ENCODE results near the gene ATXN1. TPM values are rescaled to one million over a fixed set of nuclear protein-coding genes. Genes with fewer than 3 reads are reported as not detected.
"Not testable (repeated sequence)": the region's sequence is repeated elsewhere in the genome, so short reads cannot be mapped to it uniquely, and the experiment has no call there.

ATXN1 gene
- total RNA-seq, 2 experiments from 2014 or later = 83.1 to 89.4 TPM

GRCh38 chr6:16273256-16273655 lies 488.0 kb downstream of the ATXN1 start:
- no peak for DNase-seq
- Mint-ChIP-seq H3K4me1 (peaks cover 7% of the 10 kb centered on the region), H3K36me3 (ENCODE audit: low read depth) (no peaks in the 10 kb centered on the region), H3K27me3 (no peaks in the 10 kb centered on the region), H3K9me3 (no peaks in the 10 kb centered on the region), H3K4me3 (no peak overlapping the region), H3K27ac (no peak overlapping the region)
- ChIA-PET CTCF (interaction anchor here (1.3 kb wide), 1 partner anchor 12 kb away, joined by 3 read pairs; no protein-coding TSS in a partner anchor), POLR2A (no interaction called here)

DNA sequence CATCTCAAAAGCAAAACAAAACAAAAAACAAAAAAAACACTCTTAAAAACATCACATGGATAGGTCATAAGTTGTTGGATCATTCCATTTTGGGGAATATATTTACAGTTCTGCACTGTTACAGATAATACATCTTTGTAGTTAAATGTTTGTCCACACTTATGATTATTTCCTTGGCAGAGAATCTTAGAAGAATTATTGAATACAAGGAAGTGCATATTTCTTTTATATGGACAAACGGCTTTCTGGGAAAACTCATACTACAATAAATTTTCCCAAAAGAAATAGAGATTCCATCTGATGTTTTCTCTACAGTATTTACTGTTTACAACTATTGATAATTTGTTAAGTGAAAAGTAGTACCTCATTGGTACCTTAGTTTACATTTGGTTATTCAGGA lies 489.1 kb downstream of the ATXN1 start:
- no peak overlapping the region for H3K4me3 Mint-ChIP-seq
- peaks cover 4% of the 10 kb centered on the region for H3K4me1 Mint-ChIP-seq
- H3K27me3 Mint-ChIP-seq = no peaks in the 10 kb centered on the region
- DNase-seq = no peak
- ChIA-PET CTCF (no interaction called here), POLR2A (no interaction called here)
- no peak overlapping the region for H3K27ac Mint-ChIP-seq
- no peaks in the 10 kb centered on the region for H3K9me3 Mint-ChIP-seq
- no peaks in the 10 kb centered on the region for H3K36me3 Mint-ChIP-seq (ENCODE audit: low read depth)

DNA sequence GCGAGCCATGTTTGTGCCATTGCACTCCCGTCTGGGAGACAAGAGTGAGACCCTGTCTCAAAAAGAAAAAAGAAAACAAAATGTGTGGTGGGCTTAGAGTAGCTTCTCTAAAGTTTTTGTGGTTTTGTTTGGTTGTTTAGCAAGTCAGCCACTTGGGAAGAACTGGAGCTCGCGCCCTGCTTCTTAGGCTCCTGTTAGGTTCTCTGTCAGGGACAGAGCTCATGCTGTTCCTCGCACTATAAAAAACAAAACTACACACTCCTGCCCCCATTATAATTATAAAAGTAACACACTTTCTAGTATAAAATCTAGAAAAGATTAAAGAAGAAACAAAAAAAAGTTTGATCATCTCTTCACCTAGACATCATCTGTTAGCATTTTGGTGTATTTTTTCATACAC lies 489.8 kb downstream of the ATXN1 start:
- no peaks in the 10 kb centered on the region for H3K9me3 Mint-ChIP-seq
- H3K36me3 Mint-ChIP-seq (ENCODE audit: low read depth) = no peaks in the 10 kb centered on the region
- no peak overlapping the region for H3K4me3 Mint-ChIP-seq
- POLR2A ChIA-PET = no interaction called here
- CTCF ChIA-PET = no interaction called here
- peaks cover 4% of the 10 kb centered on the region for H3K4me1 Mint-ChIP-seq
- DNase-seq = no peak
- no peak overlapping the region for H3K27ac Mint-ChIP-seq
- no peaks in the 10 kb centered on the region for H3K27me3 Mint-ChIP-seq

- ChIA-PET CTCF (no interaction called here), POLR2A (no interaction called here)
- no peak overlapping the region for H3K4me3 Mint-ChIP-seq
- no peak for DNase-seq
- no peak overlapping the region for H3K27ac Mint-ChIP-seq
- no peaks in the 10 kb centered on the region for H3K36me3 Mint-ChIP-seq (ENCODE audit: low read depth)
- peaks cover 4% of the 10 kb centered on the region for H3K4me1 Mint-ChIP-seq
- H3K27me3 Mint-ChIP-seq = no peaks in the 10 kb centered on the region
- no peaks in the 10 kb centered on the region for H3K9me3 Mint-ChIP-seq
Observed at GRCh38 chr6:16270178-16270794, 491.0 kb downstream of the ATXN1 start.

DNA sequence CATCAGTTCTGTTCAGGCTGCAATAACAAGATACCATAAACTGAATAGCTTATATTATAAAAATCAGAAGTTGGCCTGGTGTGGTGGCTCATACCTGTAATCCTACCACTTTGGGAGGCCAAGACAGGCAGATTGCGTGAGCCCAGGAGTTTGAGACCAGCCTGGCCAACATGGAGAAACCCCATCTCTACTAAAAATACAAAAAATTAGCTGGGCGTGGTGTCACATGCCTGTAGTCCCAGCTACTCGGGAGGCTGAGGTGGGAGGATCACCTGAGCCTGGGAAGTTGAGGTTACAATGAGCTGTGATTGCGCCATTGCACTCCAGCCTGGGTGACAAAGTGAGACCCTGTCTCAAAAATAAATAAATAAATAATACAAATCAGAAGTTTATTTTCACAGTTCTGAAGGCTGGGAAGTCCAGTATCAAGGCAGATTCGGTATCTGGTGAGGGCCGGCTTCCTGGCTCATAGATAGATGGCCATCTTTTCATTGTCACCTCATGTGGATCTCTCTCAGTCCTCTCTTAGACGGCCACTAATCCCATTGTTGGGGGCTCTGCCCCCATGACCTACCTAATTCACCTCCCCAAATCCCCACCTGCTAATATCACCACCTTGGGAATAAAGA lies 491.7 kb downstream of the ATXN1 start:
- H3K27me3 Mint-ChIP-seq; H3K4me1 Mint-ChIP-seq; POLR2A ChIA-PET; DNase-seq; H3K9me3 Mint-ChIP-seq; H3K36me3 Mint-ChIP-seq (ENCODE audit: low read depth); H3K27ac Mint-ChIP-seq; H3K4me3 Mint-ChIP-seq; CTCF ChIA-PET: not testable (repeated sequence)

- peaks cover 3% of the 10 kb centered on the region for H3K27me3 Mint-ChIP-seq
- H3K36me3 Mint-ChIP-seq (ENCODE audit: low read depth) = no peaks in the 10 kb centered on the region
- CTCF ChIA-PET = no interaction called here
- DNase-seq = no peak
- no peak overlapping the region for H3K27ac Mint-ChIP-seq
- H3K4me3 Mint-ChIP-seq = no peak overlapping the region
- POLR2A ChIA-PET = no interaction called here
- no peaks in the 10 kb centered on the region for H3K9me3 Mint-ChIP-seq
- H3K4me1 Mint-ChIP-seq = no peaks in the 10 kb centered on the region
Observed at GRCh38 chr6:16267428-16268263, 493.6 kb downstream of the ATXN1 start.

- CTCF ChIA-PET = no interaction called here
Observed at GRCh38 chr6:16265351-16266341, 495.6 kb downstream of the ATXN1 start.

GRCh38 chr6:16264785-16265184 lies 496.5 kb downstream of the ATXN1 start:
- DNase-seq = no peak
- Mint-ChIP-seq H3K4me3 (no peak overlapping the region), H3K9me3 (no peaks in the 10 kb centered on the region), H3K27me3 (peaks cover 3% of the 10 kb centered on the region), H3K27ac (no peak overlapping the region), H3K4me1 (no peaks in the 10 kb centered on the region), H3K36me3 (ENCODE audit: low read depth) (no peaks in the 10 kb centered on the region)
- POLR2A ChIA-PET = no interaction called here
- CTCF ChIA-PET = no interaction called here

More at GRCh38 chr6:16265351-16266341, 495.6 kb downstream of the ATXN1 start:
- Mint-ChIP-seq H3K27ac (no peak overlapping the region), H3K4me3 (no peak overlapping the region), H3K27me3 (peaks cover 3% of the 10 kb centered on the region), H3K9me3 (no peaks in the 10 kb centered on the region), H3K4me1 (no peaks in the 10 kb centered on the region), H3K36me3 (ENCODE audit: low read depth) (no peaks in the 10 kb centered on the region)
- no peak for DNase-seq
- POLR2A ChIA-PET = no interaction called here

DNA sequence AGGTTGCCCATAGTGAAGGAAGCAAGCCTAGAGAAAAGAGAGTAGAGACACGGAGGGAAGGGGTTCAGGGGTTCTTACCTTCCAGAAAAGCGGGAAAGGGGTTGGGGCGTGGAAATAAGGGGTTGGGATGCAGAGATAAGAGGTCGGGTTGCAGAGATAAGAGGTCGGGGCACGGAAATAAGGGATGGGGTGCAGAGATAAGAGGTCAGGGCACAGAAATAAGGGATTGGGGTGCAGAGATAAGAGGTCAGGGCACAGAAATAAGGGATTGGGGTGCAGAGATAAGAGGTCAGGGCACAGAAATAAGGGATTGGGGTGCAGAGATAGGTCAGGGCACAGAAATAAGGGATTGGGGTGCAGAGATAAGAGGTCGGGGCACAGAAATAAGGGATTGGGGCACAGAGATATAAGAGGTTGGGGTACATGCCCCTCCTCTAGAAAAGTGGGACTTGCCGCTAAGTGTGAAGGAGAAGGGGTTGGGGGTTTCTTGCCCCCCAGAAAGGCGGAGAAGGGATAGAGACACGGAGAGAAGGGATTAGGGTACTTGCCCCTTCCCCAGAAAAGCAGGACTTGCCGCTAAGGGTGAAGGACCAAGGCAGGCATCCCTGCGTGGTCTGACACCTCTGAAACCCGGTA lies 497.7 kb downstream of the ATXN1 start:
- H3K27me3 Mint-ChIP-seq; H3K4me3 Mint-ChIP-seq; H3K9me3 Mint-ChIP-seq; DNase-seq; CTCF ChIA-PET; POLR2A ChIA-PET; H3K36me3 Mint-ChIP-seq (ENCODE audit: low read depth); H3K27ac Mint-ChIP-seq; H3K4me1 Mint-ChIP-seq: not testable (repeated sequence)

DNA sequence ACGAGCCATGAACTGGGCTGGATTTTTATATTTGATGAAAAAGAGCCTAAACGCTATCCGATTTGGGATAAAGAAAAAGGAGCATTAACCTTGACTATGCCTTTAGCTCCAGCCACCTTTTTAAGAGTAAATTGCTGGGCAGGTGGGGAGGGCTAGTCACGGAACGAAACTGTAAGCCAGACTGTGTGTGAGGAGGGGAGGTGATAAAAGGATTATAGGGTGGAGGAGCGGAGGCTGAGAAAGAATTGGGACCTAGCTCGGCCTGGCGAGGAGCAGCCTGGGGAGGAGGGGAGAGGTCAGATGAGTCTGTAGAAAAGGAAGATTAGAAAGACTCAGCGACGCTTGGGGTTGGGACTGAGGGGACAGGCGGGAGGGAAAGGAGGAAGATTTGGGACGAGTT lies 498.5 kb downstream of the ATXN1 start:
- H3K4me3 Mint-ChIP-seq; POLR2A ChIA-PET; H3K4me1 Mint-ChIP-seq; CTCF ChIA-PET; DNase-seq; H3K9me3 Mint-ChIP-seq; H3K27me3 Mint-ChIP-seq; H3K36me3 Mint-ChIP-seq (ENCODE audit: low read depth); H3K27ac Mint-ChIP-seq: not testable (repeated sequence)

- H3K27ac Mint-ChIP-seq, POLR2A ChIA-PET, H3K9me3 Mint-ChIP-seq: not testable (repeated sequence)
Observed at GRCh38 chr6:16260602-16261001, 500.7 kb downstream of the ATXN1 start.

DNA sequence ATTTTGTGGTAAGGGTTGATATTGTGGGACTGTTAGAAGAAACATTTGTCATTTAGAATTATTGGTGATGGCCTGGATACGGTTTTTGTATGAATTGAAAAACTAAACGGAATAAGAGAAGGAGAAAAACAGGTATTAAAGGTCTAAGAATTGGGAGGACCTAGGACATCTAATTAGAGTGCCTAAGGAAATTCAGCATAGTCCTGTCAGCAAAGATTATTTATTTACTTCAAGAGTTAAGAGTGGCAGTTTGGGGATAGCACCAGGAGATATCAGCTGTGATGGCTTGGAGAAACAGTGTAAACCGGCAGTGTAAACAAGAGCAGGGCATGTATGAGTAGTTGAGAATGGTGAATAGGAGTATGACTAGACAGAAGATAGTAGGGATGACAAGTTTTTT lies 501.7 kb downstream of the ATXN1 start:
- H3K9me3 Mint-ChIP-seq; DNase-seq; CTCF ChIA-PET; H3K27me3 Mint-ChIP-seq; H3K36me3 Mint-ChIP-seq (ENCODE audit: low read depth); POLR2A ChIA-PET; H3K27ac Mint-ChIP-seq; H3K4me3 Mint-ChIP-seq; H3K4me1 Mint-ChIP-seq: not testable (repeated sequence)

More at GRCh38 chr6:16260602-16261001, 500.7 kb downstream of the ATXN1 start:
- H3K4me1 Mint-ChIP-seq; H3K4me3 Mint-ChIP-seq; H3K36me3 Mint-ChIP-seq (ENCODE audit: low read depth); CTCF ChIA-PET; DNase-seq; H3K27me3 Mint-ChIP-seq: not testable (repeated sequence)

DNA sequence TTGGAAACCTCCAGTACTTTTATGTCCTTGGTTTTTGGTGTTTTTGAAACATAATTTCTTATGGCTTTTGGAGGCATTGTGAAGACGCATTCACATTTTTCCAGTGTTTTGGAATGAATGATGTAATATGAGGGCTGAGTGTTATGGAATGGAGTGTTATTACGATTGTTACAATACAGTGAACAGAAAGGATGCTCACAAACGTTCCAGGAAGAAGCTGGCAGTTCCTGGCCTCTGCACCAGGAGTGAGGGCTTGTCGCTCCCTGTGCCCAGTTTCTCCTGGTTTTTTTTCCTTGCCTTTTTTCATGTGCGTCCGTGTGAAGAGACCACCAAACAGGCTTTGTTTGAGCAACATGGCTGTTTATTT lies 502.6 kb downstream of the ATXN1 start:
- Mint-ChIP-seq H3K9me3 (no peaks in the 10 kb centered on the region), H3K4me3 (no peak overlapping the region), H3K27ac (no peak overlapping the region), H3K4me1 (no peaks in the 10 kb centered on the region), H3K36me3 (ENCODE audit: low read depth) (no peaks in the 10 kb centered on the region), H3K27me3 (peaks cover 2% of the 10 kb centered on the region)
- ChIA-PET POLR2A (no interaction called here), CTCF (no interaction called here)
- no peak for DNase-seq
